ENCODE results near the gene NAGA. TPM values are rescaled to one million over a fixed set of nuclear protein-coding genes. Genes with fewer than 3 reads are reported as not detected.
"Not testable (repeated sequence)": the region's sequence is repeated elsewhere in the genome, so short reads cannot be mapped to it uniquely, and the experiment has no call there.

The NAGA gene
- total and polyA plus RNA-seq, 7 donors: 6.6 to 28.6 (median 21.6) TPM

- DNase-seq: no peak
- no peak for TF ChIP-seq EP300 (IDR thresholded peaks at IDR 0.05)
- no peak for TF ChIP-seq CTCF (IDR thresholded peaks at IDR 0.05)
- no peak for TF ChIP-seq POLR2AphosphoS5 (IDR thresholded peaks at IDR 0.05)
- TF ChIP-seq POLR2A (IDR thresholded peaks at IDR 0.05): no peak
- H3K27me3 ChIP-seq: no peaks in the 10 kb centered on the region
- H3K27ac ChIP-seq: no peak overlapping the region
- peaks cover 0 to 9% (median 0%) of the 10 kb centered on the region in 4 donors for H3K9me3 ChIP-seq
- no peak overlapping the region for H3K4me3 ChIP-seq
- 68% methylated on average over 4 of the region's 4 CpGs for WGBS, 2 donors
- no peaks in the 10 kb centered on the region for H3K36me3 ChIP-seq
- intact Hi-C loops (cut with DNase I): no loop called here
- no peaks in the 10 kb centered on the region for H3K4me1 ChIP-seq
Observed at GRCh38 chr22:42111798-42112197, 41.2 kb upstream of the NAGA start.

GRCh38 chr22:42108848-42109247, 38.2 kb upstream of the NAGA start:
- H3K4me1 ChIP-seq: no peaks in the 10 kb centered on the region
- 90 to 95% methylated on average over 18 of the region's 18 CpGs for WGBS, 2 donors

GRCh38 chr22:42104332-42104860, 33.8 kb upstream of the NAGA start:
- DNase-seq; H3K4me1 ChIP-seq; intact Hi-C loops (cut with DNase I); H3K27me3 ChIP-seq; H3K36me3 ChIP-seq; H3K4me3 ChIP-seq; H3K27ac ChIP-seq: not testable (repeated sequence)
- WGBS, 2 donors: 93 to 94% methylated on average over 6 of the region's 6 CpGs
- H3K9me3 ChIP-seq: peaks cover 0 to 18% (median 8%) of the 10 kb centered on the region in 4 donors

More at GRCh38 chr22:42108848-42109247, 38.2 kb upstream of the NAGA start:
- no peak overlapping the region for H3K4me3 ChIP-seq
- H3K27ac ChIP-seq: no peak overlapping the region
- intact Hi-C loops (cut with DNase I): no loop called here
- H3K9me3 ChIP-seq: peaks cover 0 to 10% (median 5%) of the 10 kb centered on the region in 4 donors
- no peaks in the 10 kb centered on the region for H3K36me3 ChIP-seq
- DNase-seq: no peak
- H3K27me3 ChIP-seq: no peaks in the 10 kb centered on the region
- no peak for TF ChIP-seq POLR2A (IDR thresholded peaks at IDR 0.05)
- no peak for TF ChIP-seq CTCF (IDR thresholded peaks at IDR 0.05)
- TF ChIP-seq EP300 (IDR thresholded peaks at IDR 0.05): no peak
- TF ChIP-seq POLR2AphosphoS5 (IDR thresholded peaks at IDR 0.05): no peak

- H3K9me3 ChIP-seq: peaks cover 0 to 18% (median 8%) of the 10 kb centered on the region in 4 donors
- DNase-seq: no peak
- no peaks in the 10 kb centered on the region for H3K27me3 ChIP-seq
- 96 to 98% methylated on average over 3 of the region's 3 CpGs for WGBS, 2 donors
- no peaks in the 10 kb centered on the region for H3K36me3 ChIP-seq
- no peak overlapping the region for H3K27ac ChIP-seq
- TF ChIP-seq POLR2A (IDR thresholded peaks at IDR 0.05) (no peak), POLR2AphosphoS5 (IDR thresholded peaks at IDR 0.05) (no peak), CTCF (IDR thresholded peaks at IDR 0.05) (no peak), EP300 (IDR thresholded peaks at IDR 0.05) (no peak)
- no peaks in the 10 kb centered on the region for H3K4me1 ChIP-seq
- intact Hi-C loops (cut with DNase I): no loop called here
- H3K4me3 ChIP-seq: no peak overlapping the region
Observed at GRCh38 chr22:42101199-42101598, 30.6 kb upstream of the NAGA start.

- Histone ChIP-seq H3K27ac (peak overlapping the region; percentile 92 to 98 (median 96)), H3K4me1 (peaks cover 0 to 29% (median 24%) of the 10 kb centered on the region in 4 donors), H3K27me3 (no peaks in the 10 kb centered on the region), H3K9me3 (no peaks in the 10 kb centered on the region), H3K36me3 (peaks cover 0 to 7% (median 3%) of the 10 kb centered on the region in 4 donors), H3K4me3 (peak overlapping the region; percentile 65 to 87 (median 77))
- 22 to 30% methylated on average over 7 of the region's 7 CpGs for WGBS, 2 donors
- no peak for TF ChIP-seq POLR2A (IDR thresholded peaks at IDR 0.05)
- TF ChIP-seq EP300 (IDR thresholded peaks at IDR 0.05): no peak
- TF ChIP-seq POLR2AphosphoS5 (IDR thresholded peaks at IDR 0.05): no peak
- TF ChIP-seq CTCF (IDR thresholded peaks at IDR 0.05): no peak
- no peak for DNase-seq
- intact Hi-C loops (cut with DNase I): loop anchor here (1.0 to 5.0 kb wide), 4 partner anchors 179 to 346 kb away; partner anchors contain the start of gene TCF20
Observed at GRCh38 chr22:42091455-42091782, 20.8 kb upstream of the NAGA start.
